GM12878 (cell line): ENCODE results near the gene GPR176. TPM values are rescaled to one million over a fixed set of nuclear protein-coding genes. Genes with fewer than 3 reads are reported as not detected.
A peak's percentile ranks its signal among the peaks of the same experiment; 100 is the strongest.

Source experiments
- ATAC-seq: fragments of 200-7000 bp; cut with Tn5 transposase; 3 replicates; pipeline ENCODE4 v1.9.1; 2020; ENCODE audit warnings: mild to moderate bottlenecking, moderate library complexity
- BruUV-seq: library from RNA; stranded (reverse); fragments of 400-500 nt; replicated peaks from 2 replicates; lab custom pipeline; 2021; lab: Mats Ljungman, UMichigan
- CTCF ChIA-PET: fragments of 300-600 bp; sonication (Branson Sonifier 250); formaldehyde crosslinking; extraction: SDS; loops from one replicate; lab custom pipeline; 2021; ENCODE audit warnings: inconsistent platforms; lab: Yijun Ruan, JAX
- POLR2A ChIA-PET: fragments of 350-600 bp; formaldehyde crosslinking; extraction: SDS; loops from one replicate; lab custom pipeline; 2021; ENCODE audit warnings: inconsistent platforms; lab: Charles Lee
- RAD21 ChIA-PET: fragments of 300-600 bp; sonication (Branson Sonifier 250); formaldehyde crosslinking; loops from one replicate; lab custom pipeline; 2023; ENCODE audit warnings: antibody characterized with exemption; ENCODE audit not compliant: unreplicated experiment; lab: Charles Lee
- SMC1A ChIA-PET: fragments of 300-600 bp; sonication (Branson Sonifier 250); formaldehyde crosslinking; loops from one replicate; lab custom pipeline; 2023; ENCODE audit not compliant: unreplicated experiment, uncharacterized antibody; lab: Charles Lee
- DNase-seq: peaks from one replicate; pipeline ENCODE4 v3.0.0-alpha.2; 2011; ENCODE audit warnings: low read depth, low spot score
- FAIRE-seq: peaks from 3 replicates; lab custom pipeline; 2011; peaks lifted over from hg19 to GRCh38; lab: Jason Lieb, UNC
- H2AFZ ChIP-seq: 2 replicates; pipeline ENCODE4 v1.6.0; 2011; ENCODE audit warnings: low read depth, low read length, control low read depth; ENCODE audit not compliant: control insufficient read depth
- H3K27ac ChIP-seq: 2 replicates; pipeline ENCODE4 v1.5.1; 2011; ENCODE audit warnings: control low read depth; ENCODE audit not compliant: control insufficient read depth, insufficient read depth
- H3K27me3 ChIP-seq, 2 experiments: replicated peaks in 1 of 2; 2 replicates each; pipeline versions ENCODE4 v1.6.0 to v1.6.1; 2011; ENCODE audit warnings: low read length in 1 of 2; ENCODE audit not compliant: control insufficient read depth in 2 of 2, insufficient read depth in 2 of 2
- H3K36me3 ChIP-seq, 2 experiments: 2 replicates each; pipeline ENCODE4 v1.5.1; 2011; ENCODE audit warnings: low read length in 1 of 2; ENCODE audit not compliant: control insufficient read depth in 2 of 2, insufficient read depth in 2 of 2
- H3K4me1 ChIP-seq: 2 replicates; pipeline ENCODE4 v1.6.1; 2011; ENCODE audit warnings: mild to moderate bottlenecking, low read length, moderate library complexity, mixed read lengths; ENCODE audit not compliant: control insufficient read depth, insufficient read depth
- H3K4me2 ChIP-seq: 2 replicates; pipeline ENCODE4 v1.6.0; 2011; ENCODE audit warnings: control low read depth; ENCODE audit not compliant: control insufficient read depth, insufficient read depth
- H3K4me3 ChIP-seq: fragments of 200-600 bp; sonication (generic); 2 replicates; pipeline ENCODE4 v1.5.1; 2016
- H3K79me2 ChIP-seq: 2 replicates; pipeline ENCODE4 v1.6.0; 2011; ENCODE audit warnings: low read length; ENCODE audit not compliant: control insufficient read depth, insufficient read depth
- H3K9ac ChIP-seq: 2 replicates; pipeline ENCODE4 v1.8.0; 2011; ENCODE audit warnings: low read length, control low read depth, mixed read lengths; ENCODE audit not compliant: control insufficient read depth, insufficient read depth
- H3K9me3 ChIP-seq: replicated peaks from 3 replicates; pipeline ENCODE4 v1.5.1; 2011; ENCODE audit warnings: mild to moderate bottlenecking, low read length; ENCODE audit not compliant: control insufficient read depth, insufficient read depth
- H4K20me1 ChIP-seq: 2 replicates; pipeline ENCODE4 v1.6.0; 2011; ENCODE audit not compliant: control insufficient read depth, insufficient read depth
- BCLAF1 ChIP-seq: fragments of 450-650 bp; IDR thresholded peaks from 2 replicates; pipeline ENCODE4 v1.6.1; 2017; ENCODE audit warnings: antibody characterized with exemption, mild to moderate bottlenecking, moderate library complexity
- BMI1 ChIP-seq: fragments of 450-650 bp; IDR thresholded peaks from 2 replicates; pipeline ENCODE4 v1.6.1; 2016; ENCODE audit warnings: mild to moderate bottlenecking, moderate library complexity, borderline replicate concordance
- GATAD2B ChIP-seq: fragments of 450-650 bp; conservative IDR thresholded peaks from 2 replicates; pipeline ENCODE4 v1.6.1; 2017; ENCODE audit warnings: low read depth, mild to moderate bottlenecking, moderate library complexity
- IKZF1 ChIP-seq: fragments of 450-650 bp; conservative IDR thresholded peaks from 2 replicates; pipeline ENCODE4 v1.6.1; 2017; ENCODE audit warnings: antibody characterized with exemption, mild to moderate bottlenecking
- KAT2A ChIP-seq: conservative IDR thresholded peaks from 2 replicates; pipeline ENCODE4 v1.6.1; 2011; ENCODE audit warnings: low read depth, low read length; ENCODE audit not compliant: control insufficient read depth
- MYB ChIP-seq: fragments of 150-350 bp; IDR thresholded peaks from 2 replicates; pipeline ENCODE4 v1.6.1; 2014; ENCODE audit warnings: mild to moderate bottlenecking, low read depth, low read length, borderline replicate concordance
- PBX3 ChIP-seq: IDR thresholded peaks from 2 replicates; pipeline ENCODE4 v1.6.1; 2011; ENCODE audit warnings: mild to moderate bottlenecking, low read depth, low read length, moderate library complexity; ENCODE audit not compliant: insufficient replicate concordance
- RB1 ChIP-seq: fragments of 450-650 bp; formaldehyde crosslinking; IDR thresholded peaks from 2 replicates; pipeline ENCODE4 v1.6.1; 2017; ENCODE audit warnings: mild to moderate bottlenecking, borderline replicate concordance
- RUNX3 ChIP-seq: IDR thresholded peaks from 2 replicates; pipeline ENCODE4 v1.6.1; 2012; ENCODE audit warnings: low read length, inconsistent platforms
- SMAD1 ChIP-seq: fragments of 450-650 bp; IDR thresholded peaks from 2 replicates; pipeline ENCODE4 v1.6.1; 2018; ENCODE audit warnings: mild to moderate bottlenecking, low read depth; ENCODE audit not compliant: partially characterized antibody
- TCF3 ChIP-seq: IDR thresholded peaks from 2 replicates; pipeline ENCODE4 v1.6.1; 2012; ENCODE audit warnings: low read depth, mild to moderate bottlenecking, low read length, borderline replicate concordance; ENCODE audit not compliant: insufficient read depth
- WGBS: methylation state at CpG from one replicate; pipeline ENCODE4 v1.1.6; 2016; ENCODE audit warnings: low lambda C conversion rate; ENCODE audit not compliant: insufficient replicate concordance, insufficient coverage; ENCODE audit errors: missing lambda C conversion rate; 5-methylcytosine and 5-hydroxymethylcytosine counted together
- in situ Hi-C: fragments of 300-500 bp; cut with MboI; formaldehyde crosslinking; loops from 9 replicates; pipeline ENCODE4 v1.14.3; 2018; ENCODE audit warnings: mixed read lengths
- intact Hi-C: fragments of 100-400 bp; cut with micrococcal nuclease; formaldehyde crosslinking; loops from one replicate; pipeline ENCODE4 v1.14.2; 2022; ENCODE audit not compliant: unreplicated experiment
- polyA plus RNA-seq, 11 experiments: library from polyadenylated mRNA; depleted of rRNA in 4 of 11; unstranded in 6 of 11; stranded (reverse) in 5 of 11; fragments of >200 nt; fragmentation: Nextera tagmentation in 4 of 11; fragmentation: Illumina TruSeq in 1 of 11; extraction: Ambion mirVana in 4 of 11; extraction: Trizol in 1 of 11; gene quantifications; 1 replicate in 1 of 11; 2 replicates in 10 of 11; pipeline versions ENCODE4 v1.2.1 to v1.2.3, GENCODE V29; 2011 to 2016; ENCODE audit warnings: inconsistent platforms in 2 of 11, missing spikeins in 2 of 11, low read depth in 1 of 11
- total RNA-seq, 4 experiments: library from RNA; depleted of rRNA in 3 of 4; stranded (reverse); fragments of >200 nt in 3 of 4; fragmentation: Illumina TruSeq in 1 of 4; extraction: Trizol in 1 of 4; gene quantifications; 2 replicates each; pipeline versions ENCODE4 v1.2.1 to v1.2.3, GENCODE V29; 2013 to 2021

Gene GPR176
- total and polyA plus RNA-seq, 10 of the 15 experiments (the other 5 are each of a cell fraction or from before 2014, with no cell fraction given) = 0.02 to 0.33 (median 0.16) TPM; not detected in 4

GRCh38 chr15:39781967-39782302 lies 138.1 kb downstream of the GPR176 start:
- Histone ChIP-seq H3K79me2 (peaks cover 12% of the 10 kb centered on the region), H3K36me3 (no peaks in the 10 kb centered on the region; a peak in 1 of 4 replicates), H3K9me3 (no peaks in the 10 kb centered on the region), H3K4me2 (peak overlapping the region; percentile 84), H3K4me3 (peak overlapping the region; percentile 97), H3K9ac (no peak overlapping the region), H3K4me1 (peaks cover 7% of the 10 kb centered on the region)
- in situ Hi-C loops = loop anchor here (10.0 kb wide), 2 partner anchors 323 to 493 kb away; partner anchors contain the start of gene BMF
- CTCF ChIA-PET = interaction anchor here (0.9 to 4.2 kb wide), 5 partner anchors 24 to 492 kb away, joined by 3 to 23 read pairs (median 4); no protein-coding TSS in a partner anchor
- SMC1A ChIA-PET = interaction anchor here (1.4 to 3.0 kb wide), 3 partner anchors 7 to 25 kb away, joined by 3 to 8 read pairs (median 6); no protein-coding TSS in a partner anchor
- no peak for ATAC-seq
- 75% methylated on average over 2 of the region's 2 CpGs for WGBS
- BruUV-seq = TSS peak; percentile 62
- RAD21 ChIA-PET = interaction anchor here (0.6 to 1.8 kb wide), 7 partner anchors 13 to 317 kb away, joined by 3 to 12 read pairs (median 4); no protein-coding TSS in a partner anchor
- POLR2A ChIA-PET = interaction anchor here (1.0 to 1.8 kb wide), 4 partner anchors 7 to 258 kb away, joined by 3 to 4 read pairs (median 3); partner anchors contain the start of gene EIF2AK4
- DNase-seq = no peak
- intact Hi-C loops = no loop called here
- peak; percentile 46 for TF ChIP-seq SMAD1
- no peak for TF ChIP-seq RB1
- TF ChIP-seq, all 136 proteins: peak for 1
- peak; percentile 59 for FAIRE-seq
- H3K27me3 ChIP-seq = no peaks in the 10 kb centered on the region
- H4K20me1 ChIP-seq = no peaks in the 10 kb centered on the region
- H3K27ac ChIP-seq = no peak overlapping the region
- peak overlapping the region; percentile 96 for H2AFZ ChIP-seq

- Histone ChIP-seq H4K20me1 (no peaks in the 10 kb centered on the region), H3K4me2 (no peak overlapping the region; the same call in 1 of the 2 replicates), H3K27ac (no peak overlapping the region), H3K9me3 (no peaks in the 10 kb centered on the region), H3K27me3 (no peaks in the 10 kb centered on the region), H3K79me2 (peaks cover 12% of the 10 kb centered on the region), H2AFZ (peak overlapping the region; percentile 96), H3K4me3 (no peak overlapping the region), H3K36me3 (no peaks in the 10 kb centered on the region; a peak in 1 of 4 replicates), H3K9ac (no peak overlapping the region), H3K4me1 (peaks cover 7% of the 10 kb centered on the region)
- FAIRE-seq (no peak), ATAC-seq (no peak), DNase-seq (no peak)
- in situ Hi-C loops (loop anchor here (10.0 kb wide), 2 partner anchors 323 to 493 kb away; partner anchors contain the start of gene BMF), intact Hi-C loops (no loop called here)
- ChIA-PET POLR2A (no interaction called here), RAD21 (no interaction called here), SMC1A (interaction anchor here (3.0 kb wide), 1 partner anchor 25 kb away, joined by 8 read pairs; no protein-coding TSS in a partner anchor), CTCF (interaction anchor here (1.6 kb wide), 2 partner anchors 96 to 493 kb away, joined by 3 to 4 read pairs; no protein-coding TSS in a partner anchor)
- WGBS = 67% methylated on average over 4 of the region's 4 CpGs
- no TSS peak for BruUV-seq
- no peak for TF ChIP-seq RUNX3
- no peak for TF ChIP-seq PBX3
- no peak for TF ChIP-seq BCLAF1
- TF ChIP-seq GATAD2B = no peak
- TF ChIP-seq BMI1 = no peak
- no peak for TF ChIP-seq IKZF1
- TF ChIP-seq TCF3 = no peak
- no peak for TF ChIP-seq MYB
- TF ChIP-seq KAT2A = no peak
Measured at GRCh38 chr15:39781147-39781966, 138.7 kb downstream of the GPR176 start.
